ENCODE data around the gene CAB39L. TPM values are rescaled to one million over a fixed set of nuclear protein-coding genes. Genes with fewer than 3 reads are reported as not detected.
"Not testable (repeated sequence)": the region's sequence is repeated elsewhere in the genome, so short reads cannot be mapped to it uniquely, and the experiment has no call there.

CAB39L gene
- total RNA-seq, 1 donor from 2014 or later, result 8.8 TPM

DNA sequence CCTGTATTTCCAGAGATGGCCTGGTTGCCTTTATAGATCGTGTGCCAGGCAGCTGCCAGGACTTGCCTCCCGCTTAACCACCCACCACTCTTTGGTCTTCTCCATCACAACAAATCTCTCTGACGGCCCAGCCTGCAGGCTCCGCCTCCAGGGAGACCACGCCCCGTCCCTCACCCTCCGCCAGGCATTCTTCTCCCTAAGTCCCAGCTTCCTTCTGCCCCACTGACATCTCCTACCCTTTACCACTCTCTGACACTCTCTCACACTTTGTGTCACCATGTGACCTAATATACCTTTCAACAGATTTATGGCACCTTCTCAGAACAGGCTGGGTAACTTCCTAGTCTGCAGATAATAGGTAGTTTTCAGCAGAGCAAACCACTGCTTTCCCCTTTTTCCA, 95.1 kb downstream of the CAB39L start:
- DNase-seq (ENCODE audit: low read depth, low spot score), result no peak

DNA sequence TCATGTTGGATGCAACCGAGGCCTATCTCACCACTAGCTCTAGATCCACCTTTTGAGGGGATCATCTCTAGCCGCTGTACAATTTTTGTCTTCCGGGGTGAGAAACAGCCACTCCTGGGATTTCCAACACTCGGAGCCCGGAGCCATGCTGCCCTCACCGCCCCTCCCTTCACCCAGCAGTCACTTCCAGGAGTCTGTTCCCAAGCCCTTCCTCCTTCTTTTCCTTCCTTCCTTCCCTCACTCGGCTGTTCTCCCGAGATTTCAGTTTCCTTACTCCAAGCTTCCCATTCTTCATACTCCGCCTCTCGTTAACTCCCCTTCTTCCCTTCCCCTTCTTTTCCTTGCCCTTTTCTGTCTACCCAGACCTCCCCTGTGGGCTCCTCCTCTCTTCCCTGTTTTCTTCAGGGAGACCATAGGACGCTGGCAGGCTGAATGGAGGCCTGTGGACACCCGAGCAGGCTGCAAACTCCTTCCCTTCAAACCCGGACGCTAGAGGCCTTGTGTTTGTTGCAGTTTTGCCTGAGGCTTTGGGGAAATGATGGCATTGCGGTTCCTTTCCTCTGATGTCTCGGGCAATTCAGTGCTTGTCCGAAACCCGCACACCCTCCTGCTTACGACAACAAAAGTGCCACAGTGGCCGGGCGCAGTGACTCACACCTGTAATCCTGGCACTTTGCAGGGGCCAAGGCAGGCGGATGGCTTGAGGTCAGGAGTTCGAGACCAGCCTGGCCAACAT, 96.0 kb downstream of the CAB39L start:
- no peak for DNase-seq (ENCODE audit: low read depth, low spot score)

DNA sequence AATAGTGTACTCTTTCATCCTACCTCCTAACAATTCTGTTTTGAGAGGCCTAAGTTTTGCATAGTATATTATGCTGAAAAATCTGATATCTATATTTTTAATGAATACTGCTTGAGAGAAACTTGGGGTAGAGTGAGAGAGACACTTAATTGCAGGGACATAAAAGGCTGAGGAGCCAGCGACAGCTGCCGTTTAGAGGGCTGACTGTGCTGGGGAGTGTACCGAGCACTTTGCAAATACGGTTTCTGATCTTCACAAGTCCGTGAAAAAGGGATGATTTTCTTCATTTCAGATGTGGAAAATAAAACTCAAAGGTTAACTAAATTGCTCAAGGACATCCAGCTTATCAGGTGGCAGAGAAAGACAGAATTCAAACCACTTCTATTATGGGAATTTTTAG, 97.4 kb downstream of the CAB39L start:
- DNase-seq (ENCODE audit: low read depth, low spot score), result no peak

DNA sequence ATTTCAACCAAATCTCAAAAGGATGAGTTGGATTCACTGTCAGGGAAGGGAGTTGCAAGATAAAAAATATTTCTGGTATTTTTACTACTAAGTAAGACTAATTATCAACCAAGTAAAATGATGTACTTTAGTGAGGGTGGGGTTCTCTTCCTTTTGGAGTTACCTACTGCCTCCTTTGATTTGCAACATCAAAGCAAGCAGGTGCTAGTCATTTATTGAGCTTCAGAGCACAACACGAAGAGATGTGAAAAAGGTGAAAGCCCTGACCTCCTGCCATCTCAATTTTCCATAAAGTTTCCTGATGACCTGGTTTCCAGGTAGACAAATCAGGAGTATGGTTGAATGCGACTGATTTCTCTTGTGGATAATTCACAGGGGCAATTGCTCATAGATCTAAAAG, 100.1 kb downstream of the CAB39L start:
- DNase-seq (ENCODE audit: low read depth, low spot score), result no peak

DNA sequence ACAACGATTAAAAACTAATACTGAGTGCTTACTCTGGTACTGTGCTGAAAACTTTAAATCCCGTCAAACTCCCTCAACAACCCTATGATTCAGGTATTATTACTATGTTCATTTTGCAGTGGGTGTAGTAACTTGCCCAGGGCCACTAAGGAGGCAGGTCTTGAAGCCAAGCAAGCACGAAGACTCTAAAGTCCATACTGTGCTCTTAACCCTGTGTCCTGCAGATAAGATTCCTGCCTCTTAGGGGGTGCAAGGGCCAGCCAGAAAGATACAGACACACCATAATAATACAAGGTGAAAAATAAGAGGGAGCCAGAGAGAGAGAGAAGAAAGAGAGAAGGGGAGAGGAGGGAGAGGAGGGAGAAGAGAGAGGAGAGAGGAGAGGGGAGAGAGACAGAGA, 100.6 kb downstream of the CAB39L start:
- no peak for DNase-seq (ENCODE audit: low read depth, low spot score)

GRCh38 chr13:49342454-49342853, 101.4 kb downstream of the CAB39L start:
- DNase-seq (ENCODE audit: low read depth, low spot score), result no peak

DNA sequence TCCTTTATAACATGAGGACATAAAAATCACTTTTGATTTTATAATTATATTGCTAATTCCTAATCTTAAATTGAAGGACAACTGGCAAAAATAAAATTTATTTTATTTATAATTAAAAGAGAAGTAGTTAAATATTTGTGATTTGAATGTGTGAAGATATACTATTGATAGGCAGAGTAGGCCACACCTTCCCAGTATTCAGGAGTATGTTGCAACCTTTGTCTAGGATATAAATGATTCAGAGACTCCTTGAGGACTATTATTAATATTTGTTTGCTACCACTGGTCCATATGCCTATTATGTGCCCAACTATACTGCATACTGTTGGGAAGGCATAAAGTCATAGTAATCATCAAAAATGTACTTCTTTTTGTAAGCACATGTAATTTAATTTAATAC, 101.9 kb downstream of the CAB39L start:
- no peak for DNase-seq (ENCODE audit: low read depth, low spot score)

DNA sequence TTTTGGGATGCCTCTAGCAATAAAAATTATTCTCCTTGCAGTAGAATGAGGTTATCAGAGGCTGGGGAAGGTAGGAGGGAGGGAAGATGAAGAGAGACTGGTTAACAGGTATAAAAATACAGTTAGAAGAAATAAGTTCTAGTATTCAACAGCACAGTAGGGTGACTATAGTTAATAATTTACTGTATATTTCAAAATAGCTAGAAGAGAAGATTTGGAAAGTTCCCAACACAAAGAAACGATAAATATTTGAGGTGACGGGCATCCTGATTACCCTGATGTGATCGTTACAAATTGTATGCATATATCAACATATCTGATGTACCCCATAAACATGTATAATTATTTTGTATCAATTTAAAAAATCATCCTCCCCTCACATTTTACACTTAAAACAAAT, 102.3 kb downstream of the CAB39L start:
- DNase-seq (ENCODE audit: low read depth, low spot score), result no peak

- DNase-seq (ENCODE audit: low read depth, low spot score), result no peak
Observed at GRCh38 chr13:49340161-49340560, 103.7 kb downstream of the CAB39L start.

- no peak for DNase-seq (ENCODE audit: low read depth, low spot score)
Observed at GRCh38 chr13:49336655-49337054, 107.2 kb downstream of the CAB39L start.

DNA sequence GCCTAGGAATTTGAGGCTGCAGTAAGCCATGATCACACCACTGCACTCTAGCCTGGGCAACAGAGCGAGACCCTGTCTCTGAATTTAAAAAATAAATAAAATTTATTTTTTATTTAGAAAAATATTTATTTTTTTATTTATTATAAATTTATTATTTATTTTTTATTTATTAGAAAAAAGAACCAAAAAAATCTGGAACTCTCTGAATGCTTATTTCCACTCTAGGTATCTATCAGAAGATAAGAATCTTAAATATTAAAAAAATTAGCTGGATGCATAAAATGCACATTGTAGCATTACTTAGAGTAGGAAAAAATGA, 113.4 kb downstream of the CAB39L start:
- no peak for DNase-seq (ENCODE audit: low read depth, low spot score)

DNA sequence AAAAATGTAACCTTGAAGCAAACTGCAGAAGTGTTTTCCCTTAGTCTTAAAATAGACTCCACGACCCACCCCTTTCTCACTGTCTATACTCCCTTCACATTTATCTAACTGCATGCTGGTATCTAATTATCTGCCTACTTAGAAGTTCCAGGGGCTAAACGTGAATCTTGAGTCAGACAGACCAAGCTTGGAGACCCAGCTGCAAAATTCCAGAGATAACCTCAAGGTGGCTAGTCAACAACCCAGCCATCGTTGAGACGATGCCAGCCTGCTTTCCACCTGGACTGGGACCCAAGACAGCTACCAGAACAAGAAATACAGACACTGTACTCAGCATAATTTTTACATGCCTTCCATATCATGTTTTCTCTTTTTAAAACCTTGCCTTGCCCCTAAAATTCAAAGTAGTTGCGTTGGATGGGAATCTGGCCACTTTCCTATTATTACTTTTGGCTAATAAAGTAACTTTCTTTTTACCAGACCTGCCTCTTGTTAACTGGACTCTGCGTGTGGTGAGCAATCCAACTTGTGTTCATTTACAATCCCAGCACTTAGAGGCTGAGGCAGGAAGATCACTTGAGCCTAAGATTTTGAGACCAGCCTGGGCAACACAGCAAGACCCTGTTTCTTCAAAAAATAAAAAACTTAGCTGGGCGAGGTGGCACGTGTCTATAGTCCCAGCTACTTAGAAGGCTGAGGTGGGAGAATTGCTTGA, 113.9 kb downstream of the CAB39L start:
- DNase-seq (ENCODE audit: low read depth, low spot score), result no peak

DNA sequence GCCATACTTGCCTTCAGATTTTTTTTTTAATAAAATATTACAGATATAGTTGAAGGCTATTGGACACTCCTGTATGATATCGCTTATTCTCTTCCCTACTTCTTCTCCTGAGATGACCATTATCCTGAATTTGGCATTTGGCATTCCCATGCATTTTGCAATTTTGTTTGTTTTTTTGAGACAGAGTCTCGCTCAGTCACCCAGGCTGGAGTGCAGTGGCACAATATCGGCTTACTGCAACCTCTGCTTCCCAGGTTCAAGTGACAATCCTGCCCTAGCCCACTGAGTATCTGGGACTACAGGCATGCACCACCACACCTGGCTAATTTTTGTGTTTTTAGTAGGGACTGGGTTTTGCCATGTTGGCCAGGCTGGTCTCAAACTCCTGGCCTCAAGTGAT, 116.7 kb downstream of the CAB39L start:
- not testable (repeated sequence) for DNase-seq (ENCODE audit: low read depth, low spot score)

DNA sequence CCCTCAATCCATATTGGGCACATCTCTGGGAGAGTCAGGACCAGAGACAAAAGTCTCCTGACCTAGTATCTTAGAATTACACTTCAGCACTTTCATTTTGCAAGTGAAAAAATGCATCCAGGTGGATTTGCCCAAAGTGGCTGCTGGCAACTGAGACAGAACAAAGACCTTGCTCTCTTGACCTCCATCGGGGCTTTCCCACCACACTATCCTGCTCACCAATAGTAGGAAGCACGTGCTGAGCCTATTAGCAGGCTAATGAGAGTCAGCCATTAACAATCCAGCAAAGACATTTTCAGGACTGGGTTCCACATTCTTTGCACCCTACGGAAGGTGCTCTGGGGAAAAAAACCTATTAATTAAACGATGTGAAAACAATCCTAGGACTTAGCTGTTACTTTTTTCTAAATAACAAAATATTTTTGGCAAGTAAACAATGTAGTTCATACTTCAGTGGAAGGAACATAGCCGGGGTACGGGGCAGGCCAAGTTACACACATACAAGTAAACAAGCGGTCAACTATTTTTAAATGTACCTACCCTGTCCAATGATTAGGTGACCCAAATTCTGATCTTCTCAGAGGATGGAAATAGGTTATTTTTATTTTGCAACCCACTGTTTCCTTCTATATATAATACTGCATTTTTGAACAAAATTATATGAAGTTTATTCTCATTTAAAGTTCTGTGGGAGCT, 117.5 kb downstream of the CAB39L start:
- DNase-seq (ENCODE audit: low read depth, low spot score), result no peak

- DNase-seq (ENCODE audit: low read depth, low spot score), result no peak
Observed at GRCh38 chr13:49323344-49323743, 120.5 kb downstream of the CAB39L start.

DNA sequence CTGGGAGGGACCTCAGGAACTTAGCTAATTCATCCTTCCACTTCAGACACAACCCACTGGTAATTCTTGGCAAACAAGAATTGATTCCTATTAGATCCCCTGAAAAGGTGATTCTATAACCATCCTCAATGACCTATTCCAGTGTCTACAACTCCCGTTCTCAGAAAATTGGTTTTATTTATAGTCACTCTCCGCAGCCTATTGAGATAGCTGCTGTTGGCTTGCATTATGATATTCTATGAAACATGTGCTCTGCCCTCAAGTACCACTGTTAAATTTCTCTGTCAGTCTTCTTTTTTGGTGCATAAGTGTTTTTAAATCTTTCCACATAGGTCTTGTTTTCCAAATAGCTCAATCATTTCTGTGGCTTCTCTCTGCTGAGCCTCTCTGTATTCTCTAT, 121.2 kb downstream of the CAB39L start:
- no peak for DNase-seq (ENCODE audit: low read depth, low spot score)

DNA sequence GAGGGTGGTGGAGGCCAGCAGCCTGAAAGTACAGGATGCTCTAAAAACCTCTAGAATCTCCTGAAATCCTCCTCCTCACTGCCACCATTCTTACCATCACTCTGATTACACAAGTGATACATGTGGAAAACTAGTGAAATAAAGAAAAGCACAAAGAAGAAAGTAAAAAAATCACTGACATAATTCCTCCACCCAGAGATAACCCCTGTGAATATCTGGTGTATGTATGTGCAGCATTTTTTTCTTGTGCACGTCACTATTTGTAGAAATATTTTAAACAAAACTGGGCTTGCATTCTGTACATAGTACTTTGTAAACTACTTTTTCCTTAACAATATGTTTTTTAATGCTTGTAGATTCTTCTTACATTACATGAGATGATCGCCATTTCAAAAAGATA, 122.9 kb downstream of the CAB39L start:
- no peak for DNase-seq (ENCODE audit: low read depth, low spot score)

- no peak for DNase-seq (ENCODE audit: low read depth, low spot score)
Observed at GRCh38 chr13:49319951-49320350, 123.9 kb downstream of the CAB39L start.

GRCh38 chr13:49319551-49319950, 124.3 kb downstream of the CAB39L start:
- no peak for DNase-seq (ENCODE audit: low read depth, low spot score)

DNA sequence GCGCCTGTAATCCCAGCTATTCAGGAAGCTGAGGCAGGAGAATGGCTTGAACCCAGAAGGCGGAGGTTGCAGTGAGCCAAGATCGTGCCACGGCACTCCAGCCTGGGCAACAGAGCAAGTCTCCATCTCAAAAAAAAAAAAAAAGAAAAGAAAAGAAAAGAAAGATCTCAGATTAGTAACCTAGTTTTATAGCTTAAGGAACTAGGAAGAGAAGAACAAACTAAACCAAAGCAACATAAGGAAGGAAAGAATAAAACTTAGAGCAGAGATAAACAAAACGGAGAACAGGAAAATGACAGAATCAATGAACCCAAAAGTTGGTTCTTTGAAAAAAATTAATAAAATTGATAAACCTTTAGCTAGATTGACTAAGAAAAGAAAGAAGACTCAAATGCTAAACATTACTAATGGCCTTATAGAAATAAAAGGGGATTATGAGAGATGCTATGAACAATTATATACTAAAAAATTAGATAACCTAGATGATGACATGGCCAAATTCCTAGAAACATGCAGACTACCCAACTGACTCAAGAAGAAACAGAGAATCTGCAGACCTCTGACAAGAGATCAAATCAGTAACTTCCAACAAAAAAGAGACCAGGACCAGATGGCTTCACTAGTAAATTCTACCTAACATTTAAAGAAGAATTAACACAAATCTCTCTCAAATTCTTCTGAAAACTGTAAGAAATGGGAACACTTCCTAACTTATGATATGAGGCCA, 127.9 kb downstream of the CAB39L start:
- no peak for DNase-seq (ENCODE audit: low read depth, low spot score)

DNA sequence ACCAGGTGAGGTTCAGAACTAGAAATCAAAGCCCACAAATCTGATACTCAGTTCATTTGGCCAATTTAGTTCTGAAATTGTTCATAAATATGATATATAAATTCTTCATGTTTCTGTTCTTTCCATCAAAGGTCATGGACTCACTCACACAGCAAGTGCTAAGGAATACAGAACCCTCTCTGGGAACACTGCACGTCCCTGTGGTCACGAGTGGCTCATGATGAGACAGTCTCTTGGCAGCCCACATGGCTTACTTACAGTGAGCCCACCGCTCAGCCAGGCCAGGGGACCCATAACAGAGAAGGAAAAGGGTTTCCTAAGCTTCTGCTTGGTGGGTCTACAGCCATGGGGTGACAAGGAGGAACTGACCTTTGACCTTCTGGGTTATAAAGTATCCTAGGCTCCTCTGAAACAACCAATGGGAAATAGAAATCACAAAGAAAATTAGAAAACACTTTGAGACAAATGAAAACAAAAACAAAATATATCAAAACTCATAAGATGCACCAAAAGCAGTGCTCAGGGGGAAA, 128.8 kb downstream of the CAB39L start:
- DNase-seq (ENCODE audit: low read depth, low spot score), result no peak

DNA sequence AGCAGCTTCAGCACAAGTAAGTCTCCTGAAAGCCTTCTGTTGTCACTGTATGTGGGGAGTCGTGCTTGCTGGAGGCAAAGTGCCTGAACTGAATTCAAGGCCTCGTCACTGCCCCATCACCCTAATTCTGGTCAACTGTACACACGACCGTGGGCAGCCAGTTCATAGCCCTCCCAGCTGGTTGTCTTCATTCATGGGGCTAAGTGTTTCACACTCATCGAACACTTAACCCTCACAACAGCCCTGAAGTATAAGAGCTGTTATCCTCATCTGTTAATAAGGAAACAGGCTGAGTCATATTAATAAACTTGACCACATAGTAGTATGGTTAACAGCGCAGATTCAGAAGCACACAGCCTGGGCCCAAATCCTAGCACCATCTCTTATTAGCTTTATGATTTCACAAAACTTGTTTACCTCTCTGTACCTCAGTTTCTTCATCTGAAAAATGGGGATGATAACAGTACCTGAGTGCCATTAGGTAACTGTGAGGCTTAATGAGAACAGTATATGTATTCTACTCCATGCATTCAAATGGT, 129.5 kb downstream of the CAB39L start:
- no peak for DNase-seq (ENCODE audit: low read depth, low spot score)

Data from pulmonary artery endothelial cell (primary cell).